Activated CD4-positive, CD25-positive, alpha-beta regulatory T cell (primary cell): Measurements from ENCODE around the gene NFXL1.

Experiments
- DNase-seq, 4 experiments: peaks; one replicate each; lab custom pipeline; 2025; lab: John Stamatoyannopoulos, UW

Gene NFXL1

DNA sequence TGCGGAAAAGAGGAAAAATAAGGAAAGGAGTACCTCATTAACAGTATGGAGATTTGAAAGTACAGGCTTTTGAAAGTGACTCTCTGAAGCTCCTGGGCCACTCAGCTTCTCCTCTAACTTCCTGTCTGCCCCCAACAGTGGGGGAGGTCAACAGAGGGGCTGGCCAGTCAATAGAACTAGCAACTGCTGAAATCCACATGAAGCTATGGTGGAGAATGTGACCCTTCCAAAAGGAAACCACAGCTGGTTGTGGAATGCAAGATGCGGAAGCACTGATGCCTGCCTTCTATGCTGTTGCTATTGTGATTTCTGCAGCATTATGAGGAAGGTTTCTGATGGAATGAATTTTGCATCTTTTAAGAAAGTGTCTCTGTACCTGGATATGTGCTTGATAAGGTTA lies 78.9 kb downstream of the NFXL1 start:
- no peak for DNase-seq

DNA sequence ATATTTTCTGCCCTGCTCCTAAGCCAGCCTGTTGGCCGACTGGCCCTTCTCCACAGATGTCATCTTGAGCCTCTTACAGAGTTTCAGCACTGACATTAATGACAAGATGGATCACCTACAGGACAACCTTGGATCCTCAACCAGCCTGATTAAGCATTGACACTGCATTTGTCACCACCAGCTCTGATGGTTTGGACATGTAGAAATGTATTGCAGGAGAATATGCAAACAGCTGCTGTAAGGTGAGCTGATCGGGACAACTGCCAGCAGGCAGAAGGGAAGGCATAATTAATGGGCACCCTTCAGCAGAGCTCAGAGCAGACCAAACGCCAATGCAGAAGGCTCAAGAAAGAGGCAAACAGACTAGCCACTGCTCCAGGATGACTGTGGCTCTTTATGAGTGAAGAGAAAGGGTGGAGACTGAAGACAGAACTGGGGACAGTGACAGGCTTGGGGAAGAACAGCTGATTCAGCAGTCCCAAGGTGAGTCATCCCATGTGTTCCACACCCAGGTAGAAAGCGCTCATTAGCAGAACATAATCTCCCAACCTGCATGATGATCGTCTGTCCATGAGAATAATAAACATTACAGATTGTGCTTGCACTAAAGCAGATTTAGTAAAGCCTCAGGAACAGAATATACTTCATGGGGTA lies 83.2 kb downstream of the NFXL1 start:
- DNase-seq, result no peak

DNA sequence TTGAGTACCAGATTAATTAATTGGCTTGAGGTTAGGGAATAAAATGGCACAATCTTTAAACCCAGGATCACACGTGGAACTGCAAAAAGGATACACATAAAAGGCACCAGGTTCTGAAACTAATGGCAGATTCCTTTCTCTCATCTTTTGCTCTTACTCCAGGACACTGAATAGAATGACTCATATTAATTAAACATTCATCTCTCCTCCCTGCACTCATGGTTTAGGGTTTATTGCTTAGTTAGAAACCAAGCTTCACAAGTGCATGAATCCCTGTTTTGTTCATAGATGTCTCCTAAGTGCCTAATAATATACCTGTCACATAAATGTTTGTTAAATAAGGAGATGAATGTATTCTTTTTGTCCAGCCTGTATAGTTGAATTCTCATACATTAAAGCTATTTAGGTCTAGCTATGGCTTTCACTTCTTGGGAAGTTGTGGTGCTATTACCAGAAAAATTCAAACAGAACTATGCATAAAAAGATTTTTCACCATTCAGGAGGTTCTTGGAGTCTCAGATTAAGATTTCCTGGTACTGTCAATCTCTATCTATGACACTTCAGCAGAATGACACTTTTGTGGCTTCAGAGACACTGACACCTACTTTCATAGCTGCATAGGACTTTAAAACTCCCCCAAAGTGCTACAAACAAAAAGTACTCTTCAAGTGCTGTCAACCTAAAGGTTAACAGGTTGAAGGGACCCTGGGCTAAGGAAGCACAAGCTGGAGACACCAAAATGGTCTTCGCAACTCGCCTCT lies 83.9 kb downstream of the NFXL1 start:
- DNase-seq, result no peak

DNA sequence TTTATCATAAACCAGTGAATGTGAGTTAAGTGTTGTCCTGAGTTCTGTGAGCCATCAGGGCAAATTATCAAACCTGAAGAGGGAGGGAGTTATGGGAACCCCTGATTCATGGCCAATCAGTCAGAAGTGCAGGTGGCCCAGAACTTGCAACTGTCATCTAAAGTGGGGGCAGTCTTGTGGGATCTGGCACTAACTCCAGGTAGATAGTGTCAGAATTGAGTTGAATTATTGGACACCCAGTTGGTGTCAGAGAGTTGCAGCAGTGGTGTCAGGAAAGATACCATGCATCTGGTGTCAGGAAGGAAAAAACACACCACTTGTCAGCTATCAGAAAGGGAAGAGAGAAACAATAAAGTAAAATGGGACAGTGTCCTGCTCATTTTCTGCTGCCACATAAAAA lies 84.9 kb downstream of the NFXL1 start:
- no peak for DNase-seq

DNA sequence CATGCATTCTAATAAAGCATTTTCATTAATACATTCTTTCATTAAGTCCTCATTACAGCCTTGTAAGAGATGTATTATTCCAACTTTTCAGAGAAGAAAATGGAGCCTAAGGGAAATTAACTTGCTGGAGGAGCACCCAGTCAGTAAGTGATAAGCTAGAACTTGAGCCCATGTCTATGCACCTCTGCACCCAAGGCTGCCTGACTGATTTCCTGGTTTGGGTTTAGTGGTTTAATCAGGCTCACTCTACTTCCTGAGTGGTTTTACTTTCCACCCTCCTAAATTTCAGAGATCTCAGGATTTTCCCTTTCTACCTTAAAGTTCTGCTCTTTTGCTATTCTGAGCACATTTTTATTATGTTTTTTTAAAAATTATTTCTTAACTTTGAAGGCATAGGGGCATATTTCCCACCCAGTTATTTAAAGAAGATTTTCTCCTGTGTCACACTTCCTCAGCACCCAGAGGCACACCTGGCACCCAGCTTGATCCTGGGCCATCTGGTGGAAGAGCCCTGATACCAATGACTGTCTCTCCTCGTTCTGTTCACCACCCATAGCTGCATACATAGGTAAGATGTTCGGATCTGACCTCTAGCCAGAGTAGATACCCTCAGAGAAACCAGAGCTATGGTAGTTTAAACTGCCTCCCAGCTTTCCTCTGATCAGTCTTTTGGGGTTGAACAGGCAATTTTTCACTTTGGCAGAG lies 86.9 kb downstream of the NFXL1 start:
- no peak for DNase-seq

DNA sequence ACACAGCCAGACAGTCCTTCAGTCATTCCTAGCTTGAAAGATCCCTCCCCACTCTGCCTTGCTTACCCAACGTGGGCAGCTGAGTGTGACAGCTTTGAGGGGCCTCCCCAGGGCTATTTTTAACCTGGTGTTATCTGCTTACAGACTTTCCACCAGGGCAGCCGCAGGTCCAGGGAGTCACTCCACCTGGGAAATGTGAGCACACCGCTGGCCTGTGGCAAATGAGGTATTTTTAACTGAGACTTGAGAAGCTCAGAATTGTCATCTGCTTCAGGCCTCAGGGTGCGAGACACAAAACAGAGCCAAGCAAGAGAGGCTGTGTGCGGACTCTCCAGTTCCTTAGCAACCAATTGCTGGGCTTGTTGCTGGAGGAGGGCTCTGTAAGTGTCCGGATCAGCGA lies 89.5 kb downstream of the NFXL1 start:
- no peak for DNase-seq

DNA sequence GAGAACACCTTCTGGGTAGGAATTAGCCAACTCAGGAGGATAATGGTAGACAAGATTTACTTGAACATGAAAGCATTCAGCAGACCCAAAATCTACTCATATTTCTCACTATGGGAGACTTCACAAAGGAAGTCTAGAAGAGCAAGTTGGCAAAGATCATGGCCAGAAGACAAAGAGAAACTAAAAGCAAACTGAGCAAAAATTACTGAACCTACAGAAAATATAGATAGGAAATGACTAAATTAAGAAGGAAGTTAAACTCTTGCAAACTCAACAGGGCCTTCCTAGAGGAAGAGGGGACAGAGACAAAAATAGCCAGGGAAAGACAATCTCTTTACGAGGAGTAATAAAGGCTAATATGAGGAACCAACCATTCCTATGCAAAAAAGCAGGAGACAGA lies 95.2 kb downstream of the NFXL1 start:
- DNase-seq, result no peak

DNA sequence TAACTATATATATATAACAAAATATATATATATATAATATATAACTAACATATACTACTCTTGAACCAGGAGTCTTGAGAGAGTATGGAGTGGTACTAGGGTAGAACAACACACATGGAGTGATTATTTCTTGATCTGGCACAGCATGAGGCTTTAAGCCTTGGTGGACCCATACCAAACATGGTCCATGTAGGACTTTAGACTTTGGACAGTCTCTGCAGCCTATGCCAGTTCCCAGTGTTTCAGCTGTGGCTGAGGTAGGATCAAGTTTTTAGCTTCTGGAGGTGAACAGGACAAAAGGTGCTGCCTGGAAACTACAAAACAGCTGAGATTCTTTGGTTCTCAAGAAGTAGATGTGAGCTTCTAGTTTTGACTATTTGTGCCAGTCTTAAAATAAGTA lies 97.1 kb downstream of the NFXL1 start:
- no peak for DNase-seq

DNA sequence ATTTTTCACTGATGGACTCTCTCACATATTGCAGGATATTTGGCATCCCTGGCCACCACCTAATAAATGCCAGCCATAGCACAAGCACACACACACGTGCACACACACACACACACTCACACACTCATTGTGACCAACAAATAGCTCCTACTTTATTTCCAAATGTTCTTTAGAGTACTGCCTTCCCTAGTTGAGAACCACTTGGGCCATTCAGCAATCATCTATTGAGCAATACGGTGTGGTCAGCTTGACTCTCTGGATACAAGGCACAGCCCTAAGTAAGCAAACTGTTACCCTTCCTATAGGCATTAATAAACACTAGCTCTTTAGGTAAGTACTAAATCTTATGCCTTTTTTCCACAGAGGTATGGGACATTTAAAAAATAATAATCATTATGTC lies 97.6 kb downstream of the NFXL1 start:
- no peak for DNase-seq

DNA sequence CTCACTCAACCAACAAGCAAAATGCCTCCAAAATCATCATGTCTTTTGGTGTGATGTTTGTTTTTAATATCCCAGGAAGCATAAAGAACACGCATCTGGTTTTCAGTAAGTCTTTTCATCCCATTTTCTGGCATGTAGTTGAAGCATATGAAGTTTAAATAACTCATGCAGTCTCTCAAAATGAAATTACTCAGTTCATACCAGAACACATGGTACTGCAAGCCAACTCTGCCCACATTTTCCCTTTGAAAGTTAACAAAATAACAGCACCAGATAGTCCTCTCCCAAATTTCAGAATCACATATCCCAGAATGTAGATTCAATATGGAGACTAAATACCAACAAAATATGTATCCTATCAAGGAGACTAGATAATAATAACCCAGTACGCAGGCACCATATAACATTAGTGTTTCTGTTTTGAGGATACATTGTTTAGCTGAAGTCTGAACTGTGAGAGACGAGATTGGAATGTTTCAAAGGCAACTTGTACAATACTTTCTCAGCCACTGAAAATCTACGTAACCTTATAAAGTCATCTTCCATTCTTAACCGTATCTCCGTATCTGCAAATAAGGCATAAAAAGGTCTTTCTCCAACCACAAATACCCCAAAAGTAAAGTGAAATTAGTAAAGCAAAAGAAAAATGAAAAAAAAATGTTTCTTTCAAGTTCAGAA lies 99.6 kb downstream of the NFXL1 start:
- no peak for DNase-seq

DNA sequence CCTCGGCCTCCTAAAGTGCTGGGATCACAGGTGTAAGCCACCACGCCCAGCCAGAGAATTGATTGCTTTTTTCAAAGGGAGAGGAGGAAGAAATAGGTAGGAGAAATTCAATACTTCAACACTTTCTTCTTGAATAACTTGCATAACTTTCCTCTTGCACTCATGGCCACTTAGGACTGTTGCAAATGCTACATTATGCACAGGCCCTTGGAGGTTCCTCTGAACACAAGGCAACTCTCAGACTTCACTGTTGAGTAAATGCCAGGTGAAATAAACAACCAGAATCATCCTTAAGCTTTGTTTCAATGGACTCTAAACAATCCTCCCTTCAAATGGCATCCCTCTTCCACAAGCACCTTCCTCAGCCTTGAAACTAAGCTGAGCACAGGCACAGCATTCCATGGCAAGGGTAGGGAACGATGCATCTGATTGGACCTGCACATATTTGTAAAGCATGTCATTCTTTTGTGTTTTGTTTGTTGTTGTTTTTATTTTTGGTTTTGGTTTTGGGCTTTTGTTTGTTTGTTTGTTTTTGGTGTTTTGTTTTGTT lies 104.7 kb downstream of the NFXL1 start:
- DNase-seq, result no peak

DNA sequence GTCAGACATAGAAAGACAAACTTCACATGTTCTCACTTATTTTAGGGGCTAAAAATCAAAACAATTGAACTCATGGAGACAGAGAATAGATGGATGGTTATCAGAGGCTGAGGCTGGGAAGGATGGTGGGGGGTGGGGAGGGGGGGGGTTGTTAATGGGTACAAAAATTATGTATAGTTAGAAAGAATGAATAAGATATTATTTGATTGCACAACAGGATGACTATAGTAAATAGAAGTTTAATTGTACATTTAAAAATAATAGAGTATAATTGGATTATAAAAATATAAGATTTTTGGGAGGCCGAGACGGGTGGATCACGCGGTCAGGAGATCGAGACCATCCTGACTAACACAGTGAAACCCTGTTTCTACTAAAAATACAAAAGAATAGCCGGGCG lies 109.8 kb downstream of the NFXL1 start:
- no peak for DNase-seq

DNA sequence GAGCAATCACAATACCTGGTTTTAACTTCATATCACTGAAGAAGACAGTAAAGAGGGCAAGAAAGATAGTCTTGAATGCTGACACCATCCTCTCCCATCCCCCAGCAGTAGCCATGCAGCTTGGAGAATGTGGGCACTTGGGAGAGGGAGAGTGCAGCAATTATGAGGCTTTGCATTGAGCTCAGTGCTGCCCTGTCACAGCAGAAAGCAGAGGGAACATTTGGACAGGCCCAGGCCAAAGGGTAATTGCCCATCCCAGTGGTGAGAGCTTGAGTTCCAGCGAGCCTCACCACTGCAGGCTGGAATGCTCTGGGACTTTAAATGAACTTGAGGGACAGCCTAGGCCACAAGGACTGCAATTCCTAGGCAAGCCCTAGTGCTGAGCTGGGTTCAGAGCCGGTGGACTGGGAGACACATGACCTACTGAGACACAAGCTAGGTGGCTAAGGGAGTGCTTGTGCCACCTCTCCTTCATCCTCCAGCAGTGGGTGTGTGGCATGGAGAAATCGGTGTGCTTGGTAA lies 112.8 kb downstream of the NFXL1 start:
- DNase-seq, result no peak

DNA sequence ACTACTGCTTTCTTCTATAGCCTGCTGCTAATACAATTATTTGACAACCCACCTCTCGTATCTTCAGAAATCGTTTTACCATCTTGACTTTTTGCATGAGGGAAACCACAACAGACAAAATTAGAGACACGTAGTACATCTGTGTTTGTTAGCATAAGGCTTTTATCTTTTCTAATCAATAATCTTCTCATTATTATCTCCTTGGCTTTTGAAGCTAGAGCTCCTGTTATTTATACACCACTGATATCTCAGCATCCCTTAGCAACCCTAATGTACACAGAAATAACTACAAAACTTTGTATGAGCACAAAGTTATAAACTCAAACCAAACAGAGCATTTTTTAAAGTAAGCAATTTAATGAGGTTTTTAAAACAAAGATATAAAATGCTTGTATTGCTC lies 116.2 kb downstream of the NFXL1 start:
- DNase-seq, result no peak
